Right lung (tissue), 5 donors: ENCODE data around the gene CSKMT. TPM values are rescaled to one million over a fixed set of nuclear protein-coding genes. Genes with fewer than 3 reads are reported as not detected.

Source experiments
- DNase-seq, 2 donors: peaks; one replicate each; pipeline ENCODE4 v3.0.0-alpha.2; 2013
- polyA plus RNA-seq, 5 donors: library from polyadenylated mRNA; unstranded; fragments of 120-200 nt; gene quantifications; one replicate each; pipeline versions ENCODE4 v1.2.1 to v1.2.3, GENCODE V29; 2013; ENCODE audit warnings: inconsistent platforms in 1 of 5, low replicate concordance in 1 of 5; ENCODE audit not compliant: insufficient read length in 5 of 5, insufficient read depth in 1 of 5

Gene CSKMT
- polyA plus RNA-seq, 5 donors = 4.8 to 9.0 (median 7.1) TPM

DNA sequence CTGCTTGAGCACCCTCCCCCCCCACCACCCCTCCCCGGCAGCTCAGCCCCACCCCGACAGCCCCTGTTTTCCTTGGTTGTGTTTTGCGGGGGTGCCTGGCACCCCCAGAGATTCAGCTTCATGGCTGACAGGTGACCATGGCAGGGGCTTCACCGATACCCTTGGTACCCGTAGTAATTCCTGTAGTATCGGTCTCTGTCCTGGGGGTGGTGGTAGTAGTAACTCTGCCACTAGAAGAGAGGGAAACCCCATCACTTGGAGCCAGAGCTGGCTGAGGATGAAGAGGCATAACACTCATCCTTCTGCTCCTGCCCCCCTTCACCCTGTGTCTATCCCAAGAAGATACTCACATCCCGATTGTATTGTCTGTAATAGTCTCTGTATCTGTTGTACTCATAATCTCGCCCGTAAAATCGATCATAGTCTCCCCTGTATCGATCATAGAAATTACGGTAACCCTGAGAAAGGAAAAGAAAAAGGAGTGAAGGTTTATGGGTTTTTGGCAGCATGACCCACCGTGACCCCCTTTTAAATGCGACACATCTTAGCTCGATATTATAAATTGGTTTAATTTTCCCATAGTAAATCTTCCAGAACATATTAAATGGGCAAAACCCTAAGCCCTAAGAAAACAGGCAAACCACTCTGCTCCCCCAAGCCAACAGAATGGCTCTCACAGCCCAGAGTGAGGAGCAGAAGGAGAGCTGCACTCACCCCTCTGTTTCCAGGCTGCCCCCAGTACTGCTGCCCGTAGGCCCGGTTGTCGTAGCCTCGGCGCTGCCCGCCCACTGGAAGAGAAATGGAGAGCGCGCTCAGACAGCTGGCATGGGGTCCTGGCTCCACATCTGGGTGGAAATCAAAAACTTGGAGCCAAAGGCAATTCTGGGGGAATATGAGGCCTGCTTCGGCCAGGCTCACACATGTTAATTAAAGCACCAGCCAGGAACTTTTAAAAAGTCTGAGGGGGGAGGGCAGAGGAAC is 50.3 kb downstream of the CSKMT start:
- DNase-seq = no peak

DNA sequence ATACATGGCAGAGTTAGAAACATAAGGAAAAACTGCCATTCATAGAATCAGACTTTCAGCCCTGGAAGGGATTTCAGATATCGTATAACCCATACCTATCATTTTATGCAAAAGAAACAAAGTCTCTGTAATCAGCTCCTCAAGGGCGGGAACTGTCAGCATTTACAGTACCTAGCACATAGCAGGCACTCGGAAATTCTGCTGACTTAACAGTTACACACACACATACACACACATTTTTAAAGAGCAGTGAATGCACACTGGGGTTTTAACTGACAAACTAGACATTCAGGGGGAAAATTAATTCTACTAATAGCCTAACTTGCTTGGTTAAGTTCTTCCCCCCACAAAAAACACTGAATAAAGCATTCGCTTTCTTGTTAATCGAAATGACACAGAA is 51.1 kb downstream of the CSKMT start:
- DNase-seq = no peak

DNA sequence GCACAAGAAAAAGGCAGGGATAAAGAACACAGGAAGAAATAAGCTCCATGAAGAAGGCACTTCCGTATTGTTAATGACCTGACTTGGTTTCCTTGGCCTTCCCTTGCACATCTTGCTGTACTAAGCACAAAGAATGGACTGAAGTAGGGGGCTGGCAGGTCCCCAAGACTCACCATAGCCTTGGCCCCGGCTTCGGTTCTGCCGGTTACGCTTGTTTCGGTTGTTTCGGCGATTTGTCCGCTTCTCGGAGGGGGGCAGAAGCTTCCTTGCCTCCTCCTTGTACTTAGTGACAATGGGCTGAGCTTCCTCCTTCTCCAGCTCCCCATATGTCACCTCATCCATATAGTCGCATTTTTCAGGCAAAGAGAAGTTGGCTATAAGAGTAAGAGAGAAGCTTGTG is 51.7 kb downstream of the CSKMT start:
- DNase-seq = no peak

Other genes with a start within 250 kb of the CSKMT start
- 10 to 100 TPM in 4 of 5 donors, 1 to 10 TPM in 1; 3.8 to 59.5 (median 30.1) TPM for gene SCGB1A1, start 246.3 kb upstream of the CSKMT start, polyA plus RNA-seq
- gene AHNAK, start 118.5 kb upstream of the CSKMT start, polyA plus RNA-seq = 100 to 1,000 TPM; 154 to 240 (median 173) TPM
- 1,000 to 10,000 TPM; 2,119 to 2,744 (median 2,318) TPM for gene EEF1G, start 91.4 kb upstream of the CSKMT start, polyA plus RNA-seq
- gene TUT1, start 73.8 kb upstream of the CSKMT start, polyA plus RNA-seq = 10 to 100 TPM; 22.4 to 26.3 (median 25.0) TPM
- 100 to 1,000 TPM in 1 of 5 donors, 10 to 100 TPM in 4; 88.1 to 103 (median 95.4) TPM for gene MTA2, start 63.4 kb upstream of the CSKMT start, polyA plus RNA-seq
- 10 to 100 TPM; 32.6 to 57.4 (median 49.5) TPM for gene EML3, start 52.5 kb upstream of the CSKMT start, polyA plus RNA-seq
- 1 to 10 TPM; 3.3 to 7.5 (median 4.8) TPM for gene ROM1, start 52.1 kb upstream of the CSKMT start, polyA plus RNA-seq
- 10 to 100 TPM; 17.4 to 39.9 (median 26.4) TPM for gene B3GAT3, start 43.3 kb upstream of the CSKMT start, polyA plus RNA-seq
- 100 to 1,000 TPM; 288 to 339 (median 312) TPM for gene GANAB, start 18.7 kb upstream of the CSKMT start, polyA plus RNA-seq
- 10 to 100 TPM; 12.0 to 19.6 (median 14.3) TPM for gene INTS5, start 12.0 kb upstream of the CSKMT start, polyA plus RNA-seq
- 10 to 100 TPM; 45.9 to 64.1 (median 52.8) TPM for gene C11orf98, start 102 bp upstream of the CSKMT start, polyA plus RNA-seq
- gene UQCC3, start 6.4 kb downstream of the CSKMT start, polyA plus RNA-seq = 10 to 100 TPM in 1 of 5 donors, 1 to 10 TPM in 4; 5.0 to 10.8 (median 6.7) TPM
- gene LBHD1, start 7.0 kb downstream of the CSKMT start, polyA plus RNA-seq = 1 to 10 TPM; 4.9 to 9.5 (median 8.8) TPM
- 100 to 1,000 TPM; 132 to 176 (median 145) TPM for gene UBXN1, start 13.8 kb downstream of the CSKMT start, polyA plus RNA-seq
- 1 to 10 TPM in 1 of 5 donors, under 1 TPM in 4; 0.37 to 1.3 (median 0.55) TPM for gene LRRN4CL, start 24.2 kb downstream of the CSKMT start, polyA plus RNA-seq
- gene BSCL2, start 42.1 kb downstream of the CSKMT start, polyA plus RNA-seq = 10 to 100 TPM; 38.0 to 50.3 (median 45.9) TPM
- 1 to 10 TPM in 4 of 5 donors, under 1 TPM in 1; 0.73 to 1.7 (median 1.5) TPM for gene GNG3, start 42.4 kb downstream of the CSKMT start, polyA plus RNA-seq
- 10 to 100 TPM; 73.0 to 85.8 (median 81.9) TPM for gene HNRNPUL2, start 62.1 kb downstream of the CSKMT start, polyA plus RNA-seq
- gene TTC9C, start 63.2 kb downstream of the CSKMT start, polyA plus RNA-seq = 10 to 100 TPM; 36.1 to 47.0 (median 37.1) TPM
- gene ZBTB3, start 88.8 kb downstream of the CSKMT start, polyA plus RNA-seq = 1 to 10 TPM; 5.6 to 9.6 (median 7.0) TPM
- gene POLR2G, start 96.3 kb downstream of the CSKMT start, polyA plus RNA-seq = 100 to 1,000 TPM; 136 to 186 (median 153) TPM
- 10 to 100 TPM; 23.5 to 30.7 (median 25.7) TPM for gene TAF6L, start 106.1 kb downstream of the CSKMT start, polyA plus RNA-seq
- gene TMEM179B, start 122.1 kb downstream of the CSKMT start, polyA plus RNA-seq = 10 to 100 TPM; 48.2 to 59.9 (median 51.2) TPM
- 10 to 100 TPM; 18.8 to 28.1 (median 21.0) TPM for gene TMEM223, start 126.7 kb downstream of the CSKMT start, polyA plus RNA-seq
- 100 to 1,000 TPM; 111 to 162 (median 134) TPM for gene NXF1, start 140.1 kb downstream of the CSKMT start, polyA plus RNA-seq
- 10 to 100 TPM; 46.7 to 58.3 (median 55.5) TPM for gene STX5, start 166.7 kb downstream of the CSKMT start, polyA plus RNA-seq
- under 1 TPM in 2 of 5 donors, not detected in 3; 0.34 to 0.37 TPM for gene TEX54, start 167.5 kb downstream of the CSKMT start, polyA plus RNA-seq
- 10 to 100 TPM; 35.6 to 50.3 (median 42.9) TPM for gene WDR74, start 174.3 kb downstream of the CSKMT start, polyA plus RNA-seq
- gene SLC3A2, start 215.6 kb downstream of the CSKMT start, polyA plus RNA-seq = 100 to 1,000 TPM; 167 to 197 (median 172) TPM